HepG2 (cell line): Measurements from ENCODE around the gene ZNF697. TPM values are rescaled to one million over a fixed set of nuclear protein-coding genes. Genes with fewer than 3 reads are reported as not detected.

Experiments used
- ATAC-seq: fragments of 200-7000 bp; cut with Tn5 transposase; 3 replicates; pipeline ENCODE4 v1.9.1; 2020; ENCODE audit warnings: mild to moderate bottlenecking, moderate library complexity
- BruUV-seq: library from RNA; stranded (reverse); fragments of 400-500 nt; replicated peaks from 2 replicates; lab custom pipeline; 2021; lab: Mats Ljungman, UMichigan
- CTCF ChIA-PET: fragments of 300-600 bp; formaldehyde crosslinking; extraction: SDS; loops from one replicate; lab custom pipeline; 2021; ENCODE audit warnings: low total read pairs, inconsistent platforms, low intra/inter-chr PET ratio; lab: Yijun Ruan, JAX
- POLR2A ChIA-PET: fragments of 350-600 bp; sonication (Branson Sonifier 250); formaldehyde crosslinking; loops from one replicate; lab custom pipeline; 2020; ENCODE audit warnings: antibody characterized with exemption, inconsistent platforms; lab: Yijun Ruan, JAX
- DNase-seq: peaks from one replicate; pipeline ENCODE4 v3.0.0-alpha.2; 2015; ENCODE audit warnings: low spot score
- FAIRE-seq: peaks from 3 replicates; lab custom pipeline; 2011; peaks lifted over from hg19 to GRCh38; lab: Jason Lieb, UNC
- H2AFZ ChIP-seq: one replicate; pipeline ENCODE4 v1.6.1; 2011; ENCODE audit warnings: low read length, inconsistent platforms
- H3K27ac ChIP-seq: fragments of 300-600 bp; 3 replicates; pipeline ENCODE4 v1.8.0; 2011; ENCODE audit warnings: mixed run types, mild to moderate bottlenecking, mixed read lengths, low read length, inconsistent platforms; ENCODE audit not compliant: insufficient read depth; ENCODE audit errors: extremely low read length
- H3K27me3 ChIP-seq, 2 experiments: fragments of 200-600 bp in 1 of 2; 2 replicates in 1 of 2; 3 replicates in 1 of 2; pipeline versions ENCODE4 v1.6.0 to v1.8.0; 2011; ENCODE audit warnings: low read length in 2 of 2, mild to moderate bottlenecking in 2 of 2, moderate library complexity in 2 of 2, inconsistent platforms in 1 of 2; ENCODE audit not compliant: insufficient read depth in 2 of 2, control insufficient read depth in 1 of 2
- H3K36me3 ChIP-seq, 2 experiments: fragments of 200-600 bp in 1 of 2; replicated peaks in 1 of 2; 2 replicates in 1 of 2; 3 replicates in 1 of 2; pipeline versions ENCODE4 v1.5.1 to v1.8.0; 2011; ENCODE audit warnings: low read length in 2 of 2, inconsistent platforms in 1 of 2; ENCODE audit not compliant: insufficient read depth in 2 of 2, control insufficient read depth in 1 of 2
- H3K4me1 ChIP-seq: 2 replicates; pipeline ENCODE4 v1.5.1; 2012; ENCODE audit warnings: low read length, inconsistent platforms; ENCODE audit not compliant: insufficient read depth
- H3K4me2 ChIP-seq: 2 replicates; pipeline ENCODE4 v1.6.0; 2011; ENCODE audit warnings: low read depth, low read length, inconsistent platforms
- H3K4me3 ChIP-seq, 3 experiments: fragments of 200-600 bp in 1 of 3; sonication (generic), shearing (Covaris generic) in 1 of 3; replicated peaks in 1 of 3; 2 replicates each; pipeline ENCODE4 v1.5.1; 2011 to 2016; ENCODE audit warnings: low read length in 3 of 3, inconsistent platforms in 2 of 3, low read depth in 2 of 3, mild to moderate bottlenecking in 2 of 3, control low read depth in 1 of 3, mixed read lengths in 1 of 3; ENCODE audit not compliant: insufficient read depth in 1 of 3
- H3K79me2 ChIP-seq: one replicate; pipeline ENCODE4 v1.6.1; 2011; ENCODE audit warnings: low read length, inconsistent platforms; ENCODE audit not compliant: insufficient read depth
- H3K9ac ChIP-seq: 2 replicates; pipeline ENCODE4 v1.6.0; 2011; ENCODE audit warnings: mild to moderate bottlenecking, low read depth, low read length, inconsistent platforms; ENCODE audit not compliant: insufficient read depth
- H3K9me3 ChIP-seq: 2 replicates; pipeline ENCODE4 v1.5.1; 2012; ENCODE audit warnings: mild to moderate bottlenecking, low read length
- H4K20me1 ChIP-seq: 2 replicates; pipeline ENCODE4 v1.6.0; 2011; ENCODE audit warnings: inconsistent platforms, mild to moderate bottlenecking, low read length, moderate library complexity; ENCODE audit not compliant: insufficient read depth
- AGO2 ChIP-seq: fragments of 200-400 bp; formaldehyde crosslinking; optimal IDR thresholded peaks from 2 replicates; pipeline ENCODE3; 2017; ENCODE audit warnings: mild to moderate bottlenecking, low read depth, low read length, moderate library complexity
- CEBPB ChIP-seq: IDR thresholded peaks from 2 replicates; pipeline ENCODE4 v1.6.1; 2011; ENCODE audit warnings: low read depth, low read length, improper control_type of control experiment, borderline replicate concordance
- TP53 ChIP-seq: sonication (generic); formaldehyde crosslinking; conservative IDR thresholded peaks from 2 replicates; pipeline ENCODE4 v1.4.0; 2020; ENCODE audit warnings: missing genetic modification reagents
- ZC3H13 ChIP-seq: sonication (generic); formaldehyde crosslinking; IDR thresholded peaks from 2 replicates; pipeline ENCODE4 v1.8.1; 2023; ENCODE audit warnings: mild to moderate bottlenecking, missing genetic modification reagents, moderate library complexity
- ZMYM2 ChIP-seq: sonication (generic); formaldehyde crosslinking; IDR thresholded peaks from 2 replicates; pipeline ENCODE4 v1.8.0; 2022; ENCODE audit warnings: mild to moderate bottlenecking, missing genetic modification reagents
- WGBS: methylation state at CpG from one replicate; pipeline ENCODE4 v1.1.6; 2017; ENCODE audit warnings: low lambda C conversion rate; 5-methylcytosine and 5-hydroxymethylcytosine counted together
- in situ Hi-C: cut with HindIII; loops from 2 replicates; pipeline ENCODE4 v1.10.0; 2017; ENCODE audit warnings: low pct_unique_long_range_greater_than_20kb; ENCODE audit not compliant: extremely low pct_ligation_motif_present
- intact Hi-C: fragments of 100-400 bp; cut with micrococcal nuclease; formaldehyde crosslinking; loops from one replicate; pipeline ENCODE4 v1.10.0; 2022; ENCODE audit not compliant: unreplicated experiment
- polyA plus RNA-seq, 8 experiments: library from polyadenylated mRNA; depleted of rRNA in 3 of 8; stranded (reverse) in 7 of 8; unstranded in 1 of 8; fragments of >200 nt; fragmentation: Illumina TruSeq in 4 of 8; extraction: Trizol in 4 of 8; gene quantifications; 2 replicates each; pipeline versions ENCODE4 v1.2.1 to v1.2.3, GENCODE V29; 2011 to 2016; ENCODE audit warnings: low read depth in 4 of 8, missing spikeins in 1 of 8, mixed read lengths in 1 of 8; ENCODE audit not compliant: insufficient read depth in 1 of 8
- total RNA-seq, 5 experiments: library from RNA; depleted of rRNA; stranded (reverse); fragments of >200 nt; fragmentation: Illumina TruSeq; extraction: Trizol; gene quantifications; 2 replicates each; pipeline ENCODE4 v1.2.3, GENCODE V29; 2016; ENCODE audit warnings: low read depth in 1 of 5
- TF ChIP-seq, protein P1 (sequence below): sonication (generic); formaldehyde crosslinking; IDR thresholded peaks from 2 replicates; pipeline ENCODE4 v1.8.0; 2022; ENCODE audit warnings: low read depth, missing genetic modification reagents

The ZNF697 gene
- total and polyA plus RNA-seq, 2 of the 13 experiments (the other 11 are each of a cell fraction or from before 2014, with no cell fraction given): 2.3 to 7.1 TPM

DNA sequence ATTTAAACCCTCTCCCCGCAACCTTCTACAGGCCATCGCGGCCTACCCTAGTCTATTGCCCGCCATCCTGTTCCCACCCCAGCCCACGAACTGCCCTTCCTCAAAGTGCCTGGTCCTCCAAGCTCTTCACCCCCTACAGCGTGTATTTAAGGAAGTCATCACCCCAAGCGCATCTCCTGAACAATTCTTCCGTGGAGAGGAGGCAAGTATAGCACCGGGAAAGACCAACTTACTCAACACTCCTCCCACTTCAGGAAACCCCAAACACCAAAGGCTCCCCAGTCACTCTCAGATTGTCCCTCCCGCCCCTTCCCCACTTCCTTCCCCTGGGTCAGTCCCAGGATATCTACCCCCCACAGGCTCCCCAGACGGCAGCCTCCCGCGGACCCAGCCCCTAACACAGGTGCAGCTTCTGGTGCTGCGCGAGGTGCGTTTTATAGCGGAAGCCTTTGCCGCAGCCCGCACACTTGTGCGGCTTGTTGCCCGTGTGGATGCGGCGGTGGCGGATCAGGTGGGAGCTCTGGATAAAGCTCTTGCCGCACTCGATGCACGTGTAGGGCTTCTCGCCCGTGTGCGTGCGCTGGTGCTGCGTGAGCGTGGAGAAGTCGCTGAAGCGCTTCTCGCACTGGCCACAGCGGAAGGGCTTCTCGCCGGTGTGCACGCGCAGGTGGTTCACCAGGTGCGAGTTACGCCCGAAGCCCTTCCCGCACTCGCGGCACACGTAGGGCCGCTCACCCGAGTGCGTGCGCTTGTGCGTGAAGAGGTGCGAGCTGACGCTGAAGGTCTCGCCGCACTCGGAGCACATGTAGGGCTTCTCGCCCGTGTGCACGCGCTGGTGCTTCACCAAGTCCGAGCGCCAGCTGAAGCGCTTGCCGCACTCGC, 25.5 kb downstream of the ZNF697 start:
- Histone ChIP-seq H3K9me3 (no peaks in the 10 kb centered on the region), H3K79me2 (no peaks in the 10 kb centered on the region), H3K27me3 (no peaks in the 10 kb centered on the region), H3K4me2 (no peak overlapping the region), H3K9ac (no peak overlapping the region), H4K20me1 (no peaks in the 10 kb centered on the region), H2AFZ (no peak overlapping the region), H3K36me3 (peaks cover 15 to 30% of the 10 kb centered on the region in 2 experiments; a peak in 4 of 5 replicates), H3K4me3 (no peak overlapping the region), H3K4me1 (peaks cover 17% of the 10 kb centered on the region), H3K27ac (no peak overlapping the region)
- ChIA-PET POLR2A (no interaction called here), CTCF (no interaction called here)
- no peak for DNase-seq
- TF ChIP-seq CEBPB: no peak
- TF ChIP-seq ZC3H13: 0 out of 2 replicates have a peak, but pooled peaks have one; percentile 32
- TF ChIP-seq AGO2: peak; percentile 61
- TF ChIP-seq, protein P1, sequence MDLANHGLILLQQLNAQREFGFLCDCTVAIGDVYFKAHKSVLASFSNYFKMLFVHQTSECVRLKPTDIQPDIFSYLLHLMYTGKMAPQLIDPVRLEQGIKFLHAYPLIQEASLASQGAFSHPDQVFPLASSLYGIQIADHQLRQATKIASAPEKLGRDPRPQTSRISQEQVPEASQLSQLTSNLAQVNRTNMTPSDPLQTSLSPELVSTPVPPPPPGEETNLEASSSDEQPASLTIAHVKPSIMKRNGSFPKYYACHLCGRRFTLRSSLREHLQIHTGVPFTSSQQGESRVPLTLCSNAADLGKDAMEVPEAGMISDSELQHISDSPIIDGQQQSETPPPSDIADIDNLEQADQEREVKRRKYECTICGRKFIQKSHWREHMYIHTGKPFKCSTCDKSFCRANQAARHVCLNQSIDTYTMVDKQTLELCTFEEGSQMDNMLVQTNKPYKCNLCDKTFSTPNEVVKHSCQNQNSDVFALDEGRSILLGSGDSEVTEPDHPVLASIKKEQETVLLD (CRISPR knock-in tag): no peak
- intact Hi-C loops (no loop called here), in situ Hi-C loops (no loop called here)
- WGBS: 97% methylated on average over 53 of the region's 67 CpGs
- no peak for ATAC-seq
- no TSS peak for BruUV-seq
- no peak for FAIRE-seq

DNA sequence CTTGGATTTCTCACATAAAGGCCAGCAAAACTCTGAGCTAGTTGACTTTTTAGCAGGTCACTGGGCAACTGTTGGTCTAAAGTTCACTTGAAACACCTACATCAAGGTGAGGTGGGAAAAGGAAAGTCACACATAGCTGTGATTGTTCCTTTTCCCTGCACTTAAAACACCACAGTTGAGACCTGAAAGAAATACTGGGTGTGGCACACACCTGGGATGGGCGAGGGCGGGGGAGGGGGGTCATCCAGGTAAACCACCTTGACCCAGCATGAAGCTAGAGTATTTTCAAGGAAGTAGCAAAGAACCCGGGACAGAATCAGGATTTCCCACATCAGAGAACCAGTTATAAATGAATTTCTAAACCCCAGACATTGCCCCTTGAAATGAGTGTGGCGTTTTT, 26.4 kb downstream of the ZNF697 start:
- Histone ChIP-seq H3K27me3 (no peaks in the 10 kb centered on the region), H3K9me3 (no peaks in the 10 kb centered on the region), H3K79me2 (no peaks in the 10 kb centered on the region), H4K20me1 (no peaks in the 10 kb centered on the region), H3K36me3 (peaks cover 15 to 27% of the 10 kb centered on the region in 2 experiments; a peak in 4 of 5 replicates), H3K9ac (no peak overlapping the region), H3K27ac (no peak overlapping the region), H3K4me3 (no peak overlapping the region), H3K4me2 (no peak overlapping the region), H3K4me1 (peaks cover 17% of the 10 kb centered on the region), H2AFZ (no peak overlapping the region)
- BruUV-seq: no TSS peak
- POLR2A ChIA-PET: no interaction called here
- intact Hi-C loops (no loop called here), in situ Hi-C loops (no loop called here)
- no peak for DNase-seq
- no peak for FAIRE-seq
- CTCF ChIA-PET: no interaction called here
- WGBS: 97% methylated on average over 4 of the region's 4 CpGs
- no peak for TF ChIP-seq ZMYM2 (CRISPR knock-in tag)
- TF ChIP-seq TP53 (CRISPR knock-in tag): no peak
- no peak for ATAC-seq
